ENCODE measurements around the gene CDKN2AIPNL.

Gene CDKN2AIPNL

DNA sequence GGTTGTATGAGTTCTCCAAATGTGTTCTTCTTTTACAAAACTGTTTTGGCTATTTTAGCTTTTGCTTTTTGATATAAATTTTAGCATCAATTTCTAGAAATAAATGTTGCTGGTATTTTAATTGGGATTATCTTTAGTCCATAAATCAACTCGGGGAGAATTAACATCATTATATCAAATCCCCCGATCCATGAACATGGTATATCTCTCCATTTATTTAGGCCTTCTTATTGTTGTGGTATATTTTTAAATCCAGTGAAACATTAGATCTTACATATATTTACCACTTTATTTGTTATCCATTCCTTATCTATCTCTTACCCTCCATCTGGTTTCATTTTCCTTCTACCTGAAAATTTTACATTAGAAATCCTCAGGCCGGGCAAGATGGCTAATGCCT is 7.3 kb upstream of the CDKN2AIPNL start:
- Histone ChIP-seq H3K4me1 (ENCODE audit: control insufficient read depth, low read depth, low read length) (no peaks in the 10 kb centered on the region), H3K36me3 (ENCODE audit: control insufficient read depth, low read depth, low read length) (no peaks in the 10 kb centered on the region), H3K9ac (ENCODE audit: low read length) (no peak overlapping the region), H3K27me3 (ENCODE audit: control insufficient read depth, insufficient read depth, low read length) (no peaks in the 10 kb centered on the region), H3K4me3 (ENCODE audit: low read length) (no peak overlapping the region), H3K9me3 (ENCODE audit: control insufficient read depth, low read depth, low read length) (peaks cover 6% of the 10 kb centered on the region), H3K27ac (ENCODE audit: low read length) (no peak overlapping the region)

DNA sequence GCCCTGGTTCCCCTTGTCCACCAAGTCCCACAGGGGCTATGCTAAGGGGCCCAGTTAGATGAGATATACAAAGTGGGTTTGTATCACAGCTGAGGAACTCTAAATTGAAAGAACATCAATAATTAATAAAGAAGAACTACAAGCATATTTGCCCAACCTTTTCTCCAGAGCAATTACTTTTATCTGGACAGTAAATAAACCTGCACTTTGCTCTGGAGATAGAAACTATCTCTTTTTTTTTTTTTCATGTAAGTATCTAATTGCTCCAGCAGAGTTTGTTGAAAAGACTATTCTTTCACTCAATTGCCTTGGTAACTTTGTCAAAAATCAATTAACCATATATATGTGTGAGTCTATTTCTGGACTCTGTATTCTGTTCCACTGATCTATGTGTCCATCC is 6.0 kb upstream of the CDKN2AIPNL start:
- H3K27me3 ChIP-seq (ENCODE audit: control insufficient read depth, insufficient read depth, low read length): no peaks in the 10 kb centered on the region
- no peak overlapping the region for H3K9ac ChIP-seq (ENCODE audit: low read length)
- peaks cover under 1% of the 10 kb centered on the region for H3K4me1 ChIP-seq (ENCODE audit: control insufficient read depth, low read depth, low read length)
- peaks cover 6% of the 10 kb centered on the region for H3K9me3 ChIP-seq (ENCODE audit: control insufficient read depth, low read depth, low read length)
- H3K27ac ChIP-seq (ENCODE audit: low read length): no peak overlapping the region
- no peaks in the 10 kb centered on the region for H3K36me3 ChIP-seq (ENCODE audit: control insufficient read depth, low read depth, low read length)
- no peak overlapping the region for H3K4me3 ChIP-seq (ENCODE audit: low read length)

DNA sequence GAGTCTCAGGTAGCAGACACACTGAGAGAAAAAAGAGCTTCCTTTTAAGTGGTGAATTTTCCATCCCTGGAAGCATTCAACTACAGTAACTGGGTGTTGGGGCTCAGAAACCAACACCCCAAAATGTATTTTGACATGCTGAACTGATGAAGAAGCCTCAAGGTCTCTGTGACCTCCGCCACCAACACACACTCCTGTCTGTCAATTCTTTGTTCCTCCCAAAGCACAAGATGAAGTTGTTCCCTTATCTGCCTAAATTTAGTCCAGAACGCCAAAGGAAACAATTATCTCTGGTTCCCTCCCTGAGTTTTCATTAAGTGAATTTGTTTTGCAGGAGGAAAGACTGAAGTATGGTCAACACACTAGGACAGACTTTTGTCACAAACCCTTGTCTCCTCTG is 1.4 kb upstream of the CDKN2AIPNL start:
- H3K27ac ChIP-seq (ENCODE audit: low read length): no peak overlapping the region
- no peaks in the 10 kb centered on the region for H3K27me3 ChIP-seq (ENCODE audit: control insufficient read depth, insufficient read depth, low read length)
- H3K36me3 ChIP-seq (ENCODE audit: control insufficient read depth, low read depth, low read length): peaks cover 6% of the 10 kb centered on the region
- H3K4me3 ChIP-seq (ENCODE audit: low read length): no peak overlapping the region
- no peaks in the 10 kb centered on the region for H3K9me3 ChIP-seq (ENCODE audit: control insufficient read depth, low read depth, low read length)
- no peak overlapping the region for H3K9ac ChIP-seq (ENCODE audit: low read length)
- peaks cover 13% of the 10 kb centered on the region for H3K4me1 ChIP-seq (ENCODE audit: control insufficient read depth, low read depth, low read length)

DNA sequence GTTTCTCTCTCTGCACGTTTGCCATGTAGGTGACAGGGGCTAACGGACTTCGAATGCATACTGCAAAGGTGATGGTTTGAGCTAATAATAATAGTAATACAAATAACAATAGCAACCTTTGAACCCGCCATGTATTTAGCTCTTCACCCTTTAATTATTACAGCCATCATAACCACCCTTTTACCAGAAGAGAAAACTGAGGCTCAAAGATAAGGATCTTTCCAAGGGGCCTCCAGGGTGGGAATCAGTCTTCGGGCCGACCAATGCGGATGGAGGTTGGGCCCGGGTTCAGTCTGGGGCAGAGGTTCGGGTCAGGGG is 494 bp downstream of the CDKN2AIPNL start:
- Histone ChIP-seq H3K4me1 (ENCODE audit: control insufficient read depth, low read depth, low read length) (peaks cover 13% of the 10 kb centered on the region), H3K4me3 (ENCODE audit: low read length) (peak overlapping the region; percentile 96), H3K9me3 (ENCODE audit: control insufficient read depth, low read depth, low read length) (no peaks in the 10 kb centered on the region), H3K27me3 (ENCODE audit: control insufficient read depth, insufficient read depth, low read length) (no peaks in the 10 kb centered on the region), H3K27ac (ENCODE audit: low read length) (peak overlapping the region; percentile 14), H3K36me3 (ENCODE audit: control insufficient read depth, low read depth, low read length) (peaks cover 6% of the 10 kb centered on the region), H3K9ac (ENCODE audit: low read length) (peak overlapping the region; percentile 79)

DNA sequence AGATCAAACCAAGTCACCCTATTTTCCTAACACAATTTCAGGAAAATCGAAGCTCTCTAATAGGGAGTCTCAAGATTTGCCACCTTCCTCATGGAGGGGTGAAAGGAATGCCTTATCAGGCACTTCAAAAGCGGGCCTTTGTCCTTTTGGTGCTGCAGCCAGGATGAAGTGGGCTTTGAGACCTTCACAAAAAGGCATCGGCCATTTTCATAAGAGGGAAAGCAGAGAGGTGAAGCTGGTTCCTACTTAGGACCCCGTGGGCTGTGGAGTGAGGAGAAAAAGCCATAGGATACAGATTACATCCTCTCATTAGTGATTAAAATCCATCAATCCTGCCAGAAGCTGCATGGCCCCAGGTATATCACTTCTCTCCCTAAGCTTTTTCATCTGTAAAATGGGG is 859 bp downstream of the CDKN2AIPNL start:
- H3K9ac ChIP-seq (ENCODE audit: low read length): peak overlapping the region; percentile 79
- no peaks in the 10 kb centered on the region for H3K9me3 ChIP-seq (ENCODE audit: control insufficient read depth, low read depth, low read length)
- H3K4me3 ChIP-seq (ENCODE audit: low read length): peak overlapping the region; percentile 96
- peaks cover 6% of the 10 kb centered on the region for H3K36me3 ChIP-seq (ENCODE audit: control insufficient read depth, low read depth, low read length)
- peak overlapping the region; percentile 14 for H3K27ac ChIP-seq (ENCODE audit: low read length)
- peaks cover 13% of the 10 kb centered on the region for H3K4me1 ChIP-seq (ENCODE audit: control insufficient read depth, low read depth, low read length)
- H3K27me3 ChIP-seq (ENCODE audit: control insufficient read depth, insufficient read depth, low read length): no peaks in the 10 kb centered on the region

DNA sequence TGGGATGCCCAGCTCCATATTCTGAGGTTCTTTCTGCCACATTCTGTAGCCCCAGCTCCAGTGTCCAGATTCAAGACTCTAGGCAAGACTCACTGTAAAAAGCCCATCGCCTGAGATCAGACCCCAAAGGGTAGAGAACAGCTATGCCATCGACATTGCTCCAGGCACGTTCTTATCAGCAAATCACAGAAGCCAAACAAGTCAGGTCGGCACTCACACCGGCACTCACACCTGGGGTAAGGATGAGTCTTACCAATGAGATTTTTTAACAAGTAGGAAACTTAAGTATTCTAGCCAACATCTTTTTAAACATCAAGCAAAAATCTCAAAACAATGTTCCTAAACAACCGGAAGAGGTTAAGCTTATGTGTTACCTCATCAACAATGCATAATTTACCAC is 2.4 kb downstream of the CDKN2AIPNL start:
- Histone ChIP-seq H3K9ac (ENCODE audit: low read length) (no peak overlapping the region), H3K9me3 (ENCODE audit: control insufficient read depth, low read depth, low read length) (no peaks in the 10 kb centered on the region), H3K27ac (ENCODE audit: low read length) (no peak overlapping the region), H3K27me3 (ENCODE audit: control insufficient read depth, insufficient read depth, low read length) (no peaks in the 10 kb centered on the region), H3K4me1 (ENCODE audit: control insufficient read depth, low read depth, low read length) (peaks cover 13% of the 10 kb centered on the region), H3K4me3 (ENCODE audit: low read length) (no peak overlapping the region), H3K36me3 (ENCODE audit: control insufficient read depth, low read depth, low read length) (peaks cover 6% of the 10 kb centered on the region)

DNA sequence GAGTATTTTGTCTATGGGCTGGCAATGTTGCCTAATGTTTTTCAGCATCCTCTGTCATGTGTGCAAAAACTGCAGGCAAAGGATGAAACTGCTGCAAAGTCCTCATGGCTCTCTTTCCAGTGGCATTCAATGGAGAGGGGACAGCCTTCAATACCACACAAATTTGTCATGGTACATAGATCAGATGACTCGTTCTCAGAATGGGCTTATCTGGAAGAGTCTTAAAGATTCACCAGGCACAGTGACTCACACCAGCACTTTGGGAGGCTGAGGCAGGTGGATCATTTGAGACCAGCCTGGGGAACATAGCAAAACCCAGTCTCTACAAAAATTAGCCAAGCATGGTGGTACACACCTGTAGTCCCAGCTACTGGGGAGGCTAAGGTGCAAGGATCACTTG is 5.3 kb downstream of the CDKN2AIPNL start:
- Histone ChIP-seq H3K9me3 (ENCODE audit: control insufficient read depth, low read depth, low read length) (no peaks in the 10 kb centered on the region), H3K27ac (ENCODE audit: low read length) (no peak overlapping the region), H3K4me1 (ENCODE audit: control insufficient read depth, low read depth, low read length) (peaks cover 5% of the 10 kb centered on the region), H3K36me3 (ENCODE audit: control insufficient read depth, low read depth, low read length) (peaks cover 10% of the 10 kb centered on the region), H3K4me3 (ENCODE audit: low read length) (no peak overlapping the region), H3K9ac (ENCODE audit: low read length) (no peak overlapping the region), H3K27me3 (ENCODE audit: control insufficient read depth, insufficient read depth, low read length) (no peaks in the 10 kb centered on the region)

DNA sequence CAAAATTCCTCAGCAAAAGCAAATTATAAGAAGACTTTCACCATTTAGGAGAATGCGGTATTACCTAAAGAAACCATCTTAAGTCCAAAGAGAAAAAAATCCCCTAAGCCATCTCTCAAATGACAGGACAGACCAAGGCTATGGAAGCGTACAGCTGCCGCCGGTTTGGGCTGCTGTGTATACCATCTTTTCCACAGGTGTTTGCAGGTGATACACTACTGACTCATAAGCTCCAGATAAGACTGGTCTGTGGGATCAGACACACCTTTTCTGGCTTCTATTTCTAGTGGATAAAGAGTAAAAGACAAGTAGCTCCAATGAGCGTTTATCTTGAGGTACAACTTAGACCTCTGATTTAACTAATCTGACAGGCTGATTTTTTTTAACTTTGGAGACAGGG is 7.7 kb downstream of the CDKN2AIPNL start:
- no peak overlapping the region for H3K4me3 ChIP-seq (ENCODE audit: low read length)
- H3K4me1 ChIP-seq (ENCODE audit: control insufficient read depth, low read depth, low read length): no peaks in the 10 kb centered on the region
- no peak overlapping the region for H3K9ac ChIP-seq (ENCODE audit: low read length)
- no peaks in the 10 kb centered on the region for H3K9me3 ChIP-seq (ENCODE audit: control insufficient read depth, low read depth, low read length)
- H3K27ac ChIP-seq (ENCODE audit: low read length): no peak overlapping the region
- peaks cover 8% of the 10 kb centered on the region for H3K36me3 ChIP-seq (ENCODE audit: control insufficient read depth, low read depth, low read length)
- H3K27me3 ChIP-seq (ENCODE audit: control insufficient read depth, insufficient read depth, low read length): no peaks in the 10 kb centered on the region

DNA sequence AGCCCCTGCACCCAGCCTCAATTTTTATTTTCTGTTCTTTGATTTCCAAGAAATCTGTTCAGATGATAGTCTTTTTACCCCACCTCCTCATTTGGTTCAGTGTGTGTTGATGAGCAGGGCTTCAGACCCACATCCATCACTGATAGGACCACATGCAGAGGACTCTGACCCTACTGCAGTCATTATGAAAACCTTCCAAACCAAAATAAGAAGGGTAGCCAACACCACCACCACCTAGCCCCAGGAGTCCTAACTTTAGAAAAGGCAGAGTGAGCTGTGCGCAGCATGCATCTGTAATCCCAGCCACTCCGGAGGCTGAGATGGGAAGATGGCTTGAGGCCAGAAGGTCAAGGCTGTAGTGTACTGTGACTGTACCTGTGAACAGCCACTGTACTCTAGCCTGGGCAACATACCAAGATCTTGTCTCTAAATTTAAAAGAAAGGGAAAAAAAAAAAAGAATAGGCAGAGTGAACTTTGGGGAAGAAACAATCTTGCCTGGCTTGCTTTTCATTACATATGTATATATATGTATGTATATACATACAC is 13.0 kb downstream of the CDKN2AIPNL start:
- Histone ChIP-seq H3K4me3 (ENCODE audit: low read length) (no peak overlapping the region), H3K27ac (ENCODE audit: low read length) (no peak overlapping the region), H3K9ac (ENCODE audit: low read length) (no peak overlapping the region), H3K36me3 (ENCODE audit: control insufficient read depth, low read depth, low read length) (peaks cover 24% of the 10 kb centered on the region), H3K4me1 (ENCODE audit: control insufficient read depth, low read depth, low read length) (no peaks in the 10 kb centered on the region), H3K27me3 (ENCODE audit: control insufficient read depth, insufficient read depth, low read length) (no peaks in the 10 kb centered on the region), H3K9me3 (ENCODE audit: control insufficient read depth, low read depth, low read length) (no peaks in the 10 kb centered on the region)

DNA sequence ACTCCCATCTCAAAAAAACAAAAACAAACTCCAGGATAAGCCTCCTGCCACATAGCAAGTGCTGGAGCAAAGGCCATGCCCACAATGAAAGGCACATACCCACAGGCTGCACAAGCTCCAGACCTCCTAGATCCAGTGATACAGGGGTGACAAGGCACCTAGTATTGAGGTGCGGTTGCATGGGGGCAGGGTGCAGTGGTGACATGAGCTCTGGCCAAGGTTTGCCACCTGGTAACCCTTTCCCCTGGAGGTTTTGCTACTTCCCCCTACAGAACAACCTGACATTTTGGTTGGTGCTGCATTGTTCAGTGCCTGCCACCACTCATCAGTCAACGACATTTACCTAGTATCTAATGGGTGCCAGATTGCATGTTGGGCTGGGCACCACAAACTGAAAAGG is 14.5 kb downstream of the CDKN2AIPNL start:
- peaks cover 32% of the 10 kb centered on the region for H3K36me3 ChIP-seq (ENCODE audit: control insufficient read depth, low read depth, low read length)
- H3K4me1 ChIP-seq (ENCODE audit: control insufficient read depth, low read depth, low read length): no peaks in the 10 kb centered on the region
- H3K4me3 ChIP-seq (ENCODE audit: low read length): no peak overlapping the region
- H3K27me3 ChIP-seq (ENCODE audit: control insufficient read depth, insufficient read depth, low read length): no peaks in the 10 kb centered on the region
- no peaks in the 10 kb centered on the region for H3K9me3 ChIP-seq (ENCODE audit: control insufficient read depth, low read depth, low read length)
- no peak overlapping the region for H3K9ac ChIP-seq (ENCODE audit: low read length)
- H3K27ac ChIP-seq (ENCODE audit: low read length): no peak overlapping the region

DNA sequence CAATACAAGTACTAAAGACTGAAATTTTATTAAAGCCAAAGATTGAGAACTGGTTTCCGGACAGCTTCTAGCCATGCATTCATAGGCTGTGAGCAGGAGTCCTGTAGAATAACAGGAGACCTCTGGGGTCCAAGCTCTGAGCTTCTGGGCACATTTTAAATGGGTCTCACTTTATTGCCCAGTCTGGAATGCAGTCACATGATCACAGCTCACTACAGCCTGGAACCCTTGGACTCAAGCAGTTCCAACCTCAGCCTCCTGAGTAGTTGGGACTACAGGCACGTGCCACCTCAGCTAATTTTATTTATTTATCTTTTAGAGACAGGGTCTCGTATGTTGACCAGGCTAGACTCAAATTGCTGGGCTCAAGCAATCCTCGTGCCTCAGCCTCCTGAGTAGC is 15.4 kb downstream of the CDKN2AIPNL start:
- Histone ChIP-seq H3K4me1 (ENCODE audit: control insufficient read depth, low read depth, low read length) (no peaks in the 10 kb centered on the region), H3K27me3 (ENCODE audit: control insufficient read depth, insufficient read depth, low read length) (no peaks in the 10 kb centered on the region), H3K9me3 (ENCODE audit: control insufficient read depth, low read depth, low read length) (no peaks in the 10 kb centered on the region), H3K9ac (ENCODE audit: low read length) (no peak overlapping the region), H3K36me3 (ENCODE audit: control insufficient read depth, low read depth, low read length) (peaks cover 39% of the 10 kb centered on the region), H3K27ac (ENCODE audit: low read length) (no peak overlapping the region), H3K4me3 (ENCODE audit: low read length) (no peak overlapping the region)

DNA sequence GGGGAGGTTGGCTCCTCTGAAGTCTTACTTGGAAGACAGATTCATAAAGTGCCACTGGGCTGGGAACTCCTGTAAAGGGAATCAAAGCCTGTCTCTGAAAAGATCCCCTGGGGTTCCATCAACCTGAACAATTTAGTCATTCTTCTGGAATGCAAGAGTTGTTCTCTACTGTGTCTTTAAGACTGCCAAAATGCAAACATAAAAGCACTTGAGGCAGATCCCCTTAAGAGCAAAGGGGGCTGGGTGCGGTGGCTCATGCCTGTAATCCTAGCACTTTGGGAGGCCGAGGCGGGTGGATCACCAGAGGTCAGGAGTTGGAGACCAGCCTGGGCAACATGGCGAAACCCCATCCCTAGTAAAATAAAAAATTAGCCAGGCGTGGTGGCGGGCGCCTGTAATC is 16.7 kb downstream of the CDKN2AIPNL start:
- no peak overlapping the region for H3K4me3 ChIP-seq (ENCODE audit: low read length)
- H3K36me3 ChIP-seq (ENCODE audit: control insufficient read depth, low read depth, low read length): peaks cover 51% of the 10 kb centered on the region
- H3K27ac ChIP-seq (ENCODE audit: low read length): no peak overlapping the region
- H3K4me1 ChIP-seq (ENCODE audit: control insufficient read depth, low read depth, low read length): no peaks in the 10 kb centered on the region
- no peaks in the 10 kb centered on the region for H3K27me3 ChIP-seq (ENCODE audit: control insufficient read depth, insufficient read depth, low read length)
- H3K9ac ChIP-seq (ENCODE audit: low read length): no peak overlapping the region
- H3K9me3 ChIP-seq (ENCODE audit: control insufficient read depth, low read depth, low read length): no peaks in the 10 kb centered on the region

Data from iPS-18a (cell line).